Measurements from ENCODE around the gene DOK4. TPM values are rescaled to one million over a fixed set of nuclear protein-coding genes. Genes with fewer than 3 reads are reported as not detected.
A peak's percentile ranks its signal among the peaks of the same experiment; 100 is the strongest.

DOK4 gene
- total RNA-seq, 1 donor from 2014 or later: 69.4 TPM

GRCh38 chr16:57481421-57481820 lies 4.9 kb downstream of the DOK4 start:
- peaks cover 5% of the 10 kb centered on the region for H3K36me3 Mint-ChIP-seq (ENCODE audit: low read depth, unreplicated experiment)
- TF ChIP-seq, protein P1, sequence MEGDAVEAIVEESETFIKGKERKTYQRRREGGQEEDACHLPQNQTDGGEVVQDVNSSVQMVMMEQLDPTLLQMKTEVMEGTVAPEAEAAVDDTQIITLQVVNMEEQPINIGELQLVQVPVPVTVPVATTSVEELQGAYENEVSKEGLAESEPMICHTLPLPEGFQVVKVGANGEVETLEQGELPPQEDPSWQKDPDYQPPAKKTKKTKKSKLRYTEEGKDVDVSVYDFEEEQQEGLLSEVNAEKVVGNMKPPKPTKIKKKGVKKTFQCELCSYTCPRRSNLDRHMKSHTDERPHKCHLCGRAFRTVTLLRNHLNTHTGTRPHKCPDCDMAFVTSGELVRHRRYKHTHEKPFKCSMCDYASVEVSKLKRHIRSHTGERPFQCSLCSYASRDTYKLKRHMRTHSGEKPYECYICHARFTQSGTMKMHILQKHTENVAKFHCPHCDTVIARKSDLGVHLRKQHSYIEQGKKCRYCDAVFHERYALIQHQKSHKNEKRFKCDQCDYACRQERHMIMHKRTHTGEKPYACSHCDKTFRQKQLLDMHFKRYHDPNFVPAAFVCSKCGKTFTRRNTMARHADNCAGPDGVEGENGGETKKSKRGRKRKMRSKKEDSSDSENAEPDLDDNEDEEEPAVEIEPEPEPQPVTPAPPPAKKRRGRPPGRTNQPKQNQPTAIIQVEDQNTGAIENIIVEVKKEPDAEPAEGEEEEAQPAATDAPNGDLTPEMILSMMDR (IDR thresholded peaks at IDR 0.05; ENCODE audit: unreplicated experiment): no peak
- no peak for DNase-seq (ENCODE audit: low spot score)
- H3K27ac Mint-ChIP-seq (ENCODE audit: unreplicated experiment): no peak overlapping the region
- no peak overlapping the region for H3K4me3 Mint-ChIP-seq (ENCODE audit: unreplicated experiment)
- peaks cover 15% of the 10 kb centered on the region for H3K27me3 Mint-ChIP-seq (ENCODE audit: unreplicated experiment)
- H3K9me3 Mint-ChIP-seq (ENCODE audit: unreplicated experiment): no peaks in the 10 kb centered on the region
- peaks cover 34% of the 10 kb centered on the region for H3K4me1 Mint-ChIP-seq (ENCODE audit: unreplicated experiment)

GRCh38 chr16:57480754-57481230 lies 5.5 kb downstream of the DOK4 start:
- no peaks in the 10 kb centered on the region for H3K9me3 Mint-ChIP-seq (ENCODE audit: unreplicated experiment)
- H3K36me3 Mint-ChIP-seq (ENCODE audit: low read depth, unreplicated experiment): peaks cover 5% of the 10 kb centered on the region
- H3K27me3 Mint-ChIP-seq (ENCODE audit: unreplicated experiment): peaks cover 14% of the 10 kb centered on the region
- TF ChIP-seq, protein P1 (IDR thresholded peaks at IDR 0.05; ENCODE audit: unreplicated experiment): no peak
- no peak for DNase-seq (ENCODE audit: low spot score)
- no peak overlapping the region for H3K4me3 Mint-ChIP-seq (ENCODE audit: unreplicated experiment)
- peaks cover 38% of the 10 kb centered on the region for H3K4me1 Mint-ChIP-seq (ENCODE audit: unreplicated experiment)
- no peak overlapping the region for H3K27ac Mint-ChIP-seq (ENCODE audit: unreplicated experiment)

GRCh38 chr16:57479976-57480753 lies 6.1 kb downstream of the DOK4 start:
- no peak for DNase-seq (ENCODE audit: low spot score)
- TF ChIP-seq, protein P1 (IDR thresholded peaks at IDR 0.05; ENCODE audit: unreplicated experiment): no peak
- peaks cover 5% of the 10 kb centered on the region for H3K36me3 Mint-ChIP-seq (ENCODE audit: low read depth, unreplicated experiment)
- peak overlapping the region; percentile 90 for H3K4me3 Mint-ChIP-seq (ENCODE audit: unreplicated experiment)
- peaks cover 35% of the 10 kb centered on the region for H3K4me1 Mint-ChIP-seq (ENCODE audit: unreplicated experiment)
- H3K9me3 Mint-ChIP-seq (ENCODE audit: unreplicated experiment): no peaks in the 10 kb centered on the region
- no peak overlapping the region for H3K27ac Mint-ChIP-seq (ENCODE audit: unreplicated experiment)
- peaks cover 14% of the 10 kb centered on the region for H3K27me3 Mint-ChIP-seq (ENCODE audit: unreplicated experiment)

GRCh38 chr16:57479205-57479975 lies 6.9 kb downstream of the DOK4 start:
- H3K4me1 Mint-ChIP-seq (ENCODE audit: unreplicated experiment): peaks cover 36% of the 10 kb centered on the region
- DNase-seq (ENCODE audit: low spot score): no peak
- H3K27me3 Mint-ChIP-seq (ENCODE audit: unreplicated experiment): peaks cover 10% of the 10 kb centered on the region
- peak overlapping the region; percentile 70 for H3K27ac Mint-ChIP-seq (ENCODE audit: unreplicated experiment)
- TF ChIP-seq, protein P1 (IDR thresholded peaks at IDR 0.05; ENCODE audit: unreplicated experiment): no peak
- no peaks in the 10 kb centered on the region for H3K9me3 Mint-ChIP-seq (ENCODE audit: unreplicated experiment)
- peak overlapping the region; percentile 90 for H3K4me3 Mint-ChIP-seq (ENCODE audit: unreplicated experiment)
- H3K36me3 Mint-ChIP-seq (ENCODE audit: low read depth, unreplicated experiment): peaks cover 5% of the 10 kb centered on the region

Data from endothelial cell (in vitro differentiated cells).